ENCODE results near the gene DBF4B.
A peak's percentile ranks its signal among the peaks of the same experiment; 100 is the strongest.

The DBF4B gene

DNA sequence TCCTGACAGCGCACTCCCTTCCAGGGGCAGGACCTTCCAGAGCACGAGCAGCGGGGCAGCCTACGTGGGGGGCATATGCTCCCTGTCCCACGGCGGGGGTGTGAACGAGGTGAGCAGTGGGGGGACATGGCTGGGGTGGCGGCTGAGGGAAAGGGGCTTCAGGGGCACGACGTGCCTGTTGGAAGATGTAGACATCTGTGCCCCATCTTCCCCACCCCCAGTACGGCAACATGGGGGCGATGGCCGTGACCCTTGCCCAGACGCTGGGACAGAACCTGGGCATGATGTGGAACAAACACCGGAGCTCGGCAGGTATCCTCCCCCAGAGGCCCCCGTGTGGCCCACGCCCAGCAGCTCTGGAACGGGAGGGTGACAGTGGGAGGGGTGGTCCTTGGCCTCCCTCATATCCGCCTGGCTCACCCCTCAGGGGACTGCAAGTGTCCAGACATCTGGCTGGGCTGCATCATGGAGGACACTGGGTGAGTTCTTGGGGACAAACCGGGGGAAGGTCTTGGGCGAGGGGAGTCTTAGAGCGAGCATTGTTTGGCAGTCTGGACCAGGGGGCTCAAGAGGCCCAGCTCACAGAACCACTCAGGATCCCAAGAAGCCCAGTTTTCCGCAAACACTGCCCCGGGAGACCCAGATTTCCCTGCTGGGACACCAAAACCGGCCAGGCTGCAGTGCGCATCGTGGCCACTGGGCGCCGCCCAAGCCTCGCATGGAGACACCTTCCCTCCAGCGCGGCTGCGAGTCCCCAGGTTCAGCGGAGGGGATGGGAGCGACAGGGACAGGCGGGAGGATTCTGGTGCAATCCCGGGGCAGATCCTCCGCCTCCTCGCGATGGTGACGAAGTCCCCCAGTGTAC is 66.0 kb downstream of the DBF4B start:
- DNase-seq (ENCODE audit: extremely low read depth, low read depth): peak; percentile 46
- TF ChIP-seq, protein P1, sequence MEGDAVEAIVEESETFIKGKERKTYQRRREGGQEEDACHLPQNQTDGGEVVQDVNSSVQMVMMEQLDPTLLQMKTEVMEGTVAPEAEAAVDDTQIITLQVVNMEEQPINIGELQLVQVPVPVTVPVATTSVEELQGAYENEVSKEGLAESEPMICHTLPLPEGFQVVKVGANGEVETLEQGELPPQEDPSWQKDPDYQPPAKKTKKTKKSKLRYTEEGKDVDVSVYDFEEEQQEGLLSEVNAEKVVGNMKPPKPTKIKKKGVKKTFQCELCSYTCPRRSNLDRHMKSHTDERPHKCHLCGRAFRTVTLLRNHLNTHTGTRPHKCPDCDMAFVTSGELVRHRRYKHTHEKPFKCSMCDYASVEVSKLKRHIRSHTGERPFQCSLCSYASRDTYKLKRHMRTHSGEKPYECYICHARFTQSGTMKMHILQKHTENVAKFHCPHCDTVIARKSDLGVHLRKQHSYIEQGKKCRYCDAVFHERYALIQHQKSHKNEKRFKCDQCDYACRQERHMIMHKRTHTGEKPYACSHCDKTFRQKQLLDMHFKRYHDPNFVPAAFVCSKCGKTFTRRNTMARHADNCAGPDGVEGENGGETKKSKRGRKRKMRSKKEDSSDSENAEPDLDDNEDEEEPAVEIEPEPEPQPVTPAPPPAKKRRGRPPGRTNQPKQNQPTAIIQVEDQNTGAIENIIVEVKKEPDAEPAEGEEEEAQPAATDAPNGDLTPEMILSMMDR (IDR thresholded peaks at IDR 0.05; ENCODE audit: low read depth, low read length, missing control alignments): peak; percentile 99
- H3K4me3 ChIP-seq (replicated peaks; ENCODE audit: low read depth, low read length): peak overlapping the region; percentile 57

GRCh38 chr17:44775136-44775837 is 66.8 kb downstream of the DBF4B start:
- peak; percentile 91 for DNase-seq (ENCODE audit: extremely low read depth, low read depth)
- TF ChIP-seq, protein P1 (IDR thresholded peaks at IDR 0.05; ENCODE audit: low read depth, low read length, missing control alignments): no peak
- H3K4me3 ChIP-seq (replicated peaks; ENCODE audit: low read depth, low read length): peak overlapping the region; percentile 57

- no peak for DNase-seq (ENCODE audit: extremely low read depth, low read depth)
- TF ChIP-seq, protein P1 (IDR thresholded peaks at IDR 0.05; ENCODE audit: low read depth, low read length, missing control alignments): no peak
- peak overlapping the region; percentile 57 for H3K4me3 ChIP-seq (replicated peaks; ENCODE audit: low read depth, low read length)
Measured at GRCh38 chr17:44775838-44776621, 67.6 kb downstream of the DBF4B start.

- no peak overlapping the region for H3K4me3 ChIP-seq (replicated peaks; ENCODE audit: low read depth, low read length)
- TF ChIP-seq, protein P1 (IDR thresholded peaks at IDR 0.05; ENCODE audit: low read depth, low read length, missing control alignments): no peak
- DNase-seq (ENCODE audit: extremely low read depth, low read depth): no peak
Measured at GRCh38 chr17:44776628-44777393, 68.3 kb downstream of the DBF4B start.

GRCh38 chr17:44777394-44778348 is 69.2 kb downstream of the DBF4B start:
- TF ChIP-seq, protein P1 (IDR thresholded peaks at IDR 0.05; ENCODE audit: low read depth, low read length, missing control alignments): no peak
- H3K4me3 ChIP-seq (replicated peaks; ENCODE audit: low read depth, low read length): no peak overlapping the region
- DNase-seq (ENCODE audit: extremely low read depth, low read depth): no peak

All from HFF-Myc (cell line).